H9 (cell line): ENCODE results near the gene RASGRF2. TPM values are rescaled to one million over a fixed set of nuclear protein-coding genes. Genes with fewer than 3 reads are reported as not detected.
A peak's percentile ranks its signal among the peaks of the same experiment; 100 is the strongest.

Experiments
- DNase-seq: peaks from one replicate; pipeline ENCODE4 v3.0.0-alpha.2; 2017
- H2AFZ ChIP-seq: one replicate; pipeline ENCODE4 v1.6.1; 2013; ENCODE audit warnings: mild to moderate bottlenecking, low read length, control low read depth, moderate library complexity
- H2AK5ac ChIP-seq: 2 replicates; pipeline ENCODE4 v1.6.1; 2013; ENCODE audit warnings: low read length, control low read depth, mixed read lengths; ENCODE audit not compliant: insufficient read length
- H2BK120ac ChIP-seq: one replicate; pipeline ENCODE4 v1.6.1; 2013; ENCODE audit warnings: low read depth, mild to moderate bottlenecking, low read length, control low read depth, inconsistent platforms; ENCODE audit not compliant: poor library complexity, severe bottlenecking
- H2BK12ac ChIP-seq: 2 replicates; pipeline ENCODE4 v1.6.1; 2013; ENCODE audit warnings: low read length, control low read depth, mixed read lengths, low read depth; ENCODE audit not compliant: insufficient read length
- H2BK15ac ChIP-seq: 2 replicates; pipeline ENCODE4 v1.6.1; 2013; ENCODE audit warnings: low read depth, low read length, control low read depth
- H2BK20ac ChIP-seq: one replicate; pipeline ENCODE4 v1.6.1; 2013; ENCODE audit warnings: low read depth, mild to moderate bottlenecking, low read length, control low read depth, inconsistent platforms; ENCODE audit not compliant: poor library complexity, severe bottlenecking
- H2BK5ac ChIP-seq: 2 replicates; pipeline ENCODE4 v1.6.1; 2013; ENCODE audit warnings: low read length, control low read depth, mixed read lengths; ENCODE audit not compliant: insufficient read length
- H3K14ac ChIP-seq: 2 replicates; pipeline ENCODE4 v1.6.1; 2013; ENCODE audit warnings: low read length, control low read depth; ENCODE audit not compliant: insufficient read depth
- H3K18ac ChIP-seq: 2 replicates; pipeline ENCODE4 v1.6.1; 2013; ENCODE audit warnings: low read depth, mild to moderate bottlenecking, mixed read lengths, low read length, control low read depth; ENCODE audit not compliant: insufficient read length
- H3K23ac ChIP-seq: 2 replicates; pipeline ENCODE4 v1.6.1; 2013; ENCODE audit warnings: low read length, control low read depth, mixed read lengths, low read depth; ENCODE audit not compliant: insufficient read length
- H3K23me2 ChIP-seq: 2 replicates; pipeline ENCODE4 v1.6.1; 2013; ENCODE audit warnings: low read depth, mild to moderate bottlenecking, mixed read lengths, low read length, control low read depth; ENCODE audit not compliant: insufficient read length, poor library complexity, severe bottlenecking
- H3K27ac ChIP-seq: 2 replicates; pipeline ENCODE4 v1.5.1; 2013; ENCODE audit warnings: low read length, control low read depth, mixed read lengths, low read depth; ENCODE audit not compliant: insufficient read length
- H3K27me3 ChIP-seq: 2 replicates; pipeline ENCODE4 v1.6.1; 2013; ENCODE audit warnings: low read length, control low read depth, inconsistent platforms; ENCODE audit not compliant: insufficient read depth
- H3K4ac ChIP-seq: 2 replicates; pipeline ENCODE4 v1.6.1; 2013; ENCODE audit warnings: low read depth, mild to moderate bottlenecking, control low read depth, inconsistent platforms, low read length, moderate library complexity
- H3K4me1 ChIP-seq: 2 replicates; pipeline ENCODE4 v1.6.1; 2013; ENCODE audit warnings: low read length, control low read depth, inconsistent platforms; ENCODE audit not compliant: insufficient read depth
- H3K4me2 ChIP-seq: 2 replicates; pipeline ENCODE4 v1.6.1; 2013; ENCODE audit warnings: low read length, control low read depth, mixed read lengths; ENCODE audit not compliant: insufficient read length, insufficient read depth
- H3K56ac ChIP-seq: 2 replicates; pipeline ENCODE4 v1.6.1; 2013; ENCODE audit warnings: low read depth, mild to moderate bottlenecking, mixed read lengths, low read length, control low read depth; ENCODE audit not compliant: insufficient read length
- H3K79me1 ChIP-seq: 2 replicates; pipeline ENCODE4 v1.6.1; 2013; ENCODE audit warnings: low read depth, mild to moderate bottlenecking, moderate library complexity, low read length, control low read depth, inconsistent platforms; ENCODE audit not compliant: insufficient read depth, poor library complexity, severe bottlenecking
- H3K79me2 ChIP-seq: 2 replicates; pipeline ENCODE4 v1.6.1; 2013; ENCODE audit warnings: low read length, control low read depth, inconsistent platforms; ENCODE audit not compliant: insufficient read depth
- H3K9ac ChIP-seq: 2 replicates; pipeline ENCODE4 v1.6.1; 2013; ENCODE audit warnings: low read length, control low read depth, mixed read lengths; ENCODE audit not compliant: insufficient read length; ENCODE audit errors: extremely low read depth
- H3K9me3 ChIP-seq: one replicate; pipeline ENCODE4 v1.6.1; 2013; ENCODE audit warnings: low read depth, low read length, inconsistent platforms; ENCODE audit not compliant: control insufficient read depth
- H3T11ph ChIP-seq: one replicate; pipeline ENCODE4 v1.6.1; 2013; ENCODE audit warnings: mild to moderate bottlenecking, low read length, control low read depth, inconsistent platforms
- H4K20me1 ChIP-seq: one replicate; pipeline ENCODE4 v1.6.1; 2013; ENCODE audit not compliant: control insufficient read depth, insufficient read length, insufficient read depth
- H4K5ac ChIP-seq: 2 replicates; pipeline ENCODE4 v1.6.1; 2013; ENCODE audit warnings: low read depth, mild to moderate bottlenecking, mixed read lengths, low read length, control low read depth; ENCODE audit not compliant: insufficient read length
- H4K8ac ChIP-seq: replicated peaks from 2 replicates; pipeline ENCODE4 v1.6.1; 2013; ENCODE audit warnings: low read length, control low read depth, mixed read lengths, low read depth; ENCODE audit not compliant: insufficient read length
- H4K91ac ChIP-seq: 2 replicates; pipeline ENCODE4 v1.6.1; 2013; ENCODE audit warnings: low read depth, mild to moderate bottlenecking, moderate library complexity, mixed read lengths, low read length, control low read depth; ENCODE audit not compliant: insufficient read length
- H3K27ac Mint-ChIP-seq, 3 experiments: 2 replicates in 2 of 3; 3 replicates in 1 of 3; pipeline ENCODE4 v1.8.0; 2020 to 2021; ENCODE audit warnings: mixed read lengths in 3 of 3, mild to moderate bottlenecking in 1 of 3, moderate library complexity in 1 of 3
- H3K27me3 Mint-ChIP-seq: 2 replicates; pipeline ENCODE4 v1.8.0; 2021; ENCODE audit warnings: low read depth, mild to moderate bottlenecking, moderate library complexity, mixed read lengths
- H3K36me3 Mint-ChIP-seq, 3 experiments: 2 replicates in 2 of 3; 3 replicates in 1 of 3; pipeline ENCODE4 v1.8.0; 2020 to 2021; ENCODE audit warnings: low read depth in 3 of 3, mixed read lengths in 3 of 3; ENCODE audit not compliant: insufficient read depth in 1 of 3
- H3K4me1 Mint-ChIP-seq, 2 experiments: 2 replicates each; pipeline ENCODE4 v1.8.0; 2020; ENCODE audit warnings: mixed read lengths in 2 of 2
- H3K4me3 Mint-ChIP-seq, 2 experiments: 2 replicates in 1 of 2; 3 replicates in 1 of 2; pipeline ENCODE4 v1.8.0; 2020 to 2021; ENCODE audit warnings: mild to moderate bottlenecking in 2 of 2, mixed read lengths in 2 of 2, moderate library complexity in 1 of 2
- H3K9me3 Mint-ChIP-seq, 2 experiments: 2 replicates in 1 of 2; 3 replicates in 1 of 2; pipeline ENCODE4 v1.8.0; 2020; ENCODE audit warnings: mild to moderate bottlenecking in 2 of 2, mixed read lengths in 2 of 2, moderate library complexity in 1 of 2
- CTCF ChIP-seq: fragments of 200-600 bp; sonication (generic); conservative IDR thresholded peaks from 3 replicates; pipeline ENCODE4 v1.8.0; 2021; ENCODE audit warnings: antibody characterized with exemption, mild to moderate bottlenecking
- WGBS: extraction: QIAGEN DNeasy Blood & Tissue Kit; methylation state at CpG from one replicate; pipeline ENCODE4 v1.1.7; 2013; ENCODE audit warnings: missing lambda C conversion rate, low lambda C conversion rate, mixed read lengths; ENCODE audit not compliant: insufficient read length; ENCODE audit errors: extremely low coverage; 5-methylcytosine and 5-hydroxymethylcytosine counted together
- total RNA-seq: library from RNA; stranded (reverse); gene quantifications from 2 replicates; pipeline ENCODE4 v1.2.1, GENCODE V29; 2021

RASGRF2 gene
- total RNA-seq, 1 experiment from 2014 or later, result 13.5 TPM

- H3K27me3 ChIP-seq, result no peaks in the 10 kb centered on the region; the same call in none of the 2 replicates
- no peak overlapping the region for H3K27ac ChIP-seq
- H3K9me3 ChIP-seq, result no peaks in the 10 kb centered on the region
- TF ChIP-seq CTCF, result no peak
- H3K4me2 ChIP-seq, result peak overlapping the region; percentile 26
- Mint-ChIP-seq H3K4me1 (peaks cover 38 to 44% of the 10 kb centered on the region in 2 experiments), H3K36me3 (no peaks in the 10 kb centered on the region), H3K27me3 (peaks cover 11% of the 10 kb centered on the region), H3K4me3 (no peak overlapping the region), H3K27ac (peak overlapping the region in 2 of 3 experiments; percentile 41 to 59; a peak in 3 of 7 replicates), H3K9me3 (no peaks in the 10 kb centered on the region; a peak in 2 of 5 replicates)
- H3K18ac ChIP-seq, result no peak overlapping the region
- no peak overlapping the region for H2AK5ac ChIP-seq
- H3K79me1 ChIP-seq, result no peaks in the 10 kb centered on the region
- H4K5ac ChIP-seq, result no peak overlapping the region
- H3K14ac ChIP-seq, result no peak overlapping the region
- H2BK12ac ChIP-seq, result no peak overlapping the region
- H2BK5ac ChIP-seq, result no peak overlapping the region
- no peak for DNase-seq
- H2BK120ac ChIP-seq, result no peak overlapping the region
- WGBS, result no CpG with 5 or more reads among the region's 5 CpGs
- H3K4me1 ChIP-seq, result peaks cover 5% of the 10 kb centered on the region; the same call in 1 of the 2 replicates
- no peak overlapping the region for H3T11ph ChIP-seq
- H2BK15ac ChIP-seq, result no peak overlapping the region
- no peak overlapping the region for H3K56ac ChIP-seq
- no peak overlapping the region for H2AFZ ChIP-seq
- H3K9ac ChIP-seq, result no peak overlapping the region
- no peak overlapping the region for H4K91ac ChIP-seq
- no peak overlapping the region for H3K23ac ChIP-seq
- no peak overlapping the region for H4K8ac ChIP-seq
- no peak overlapping the region for H3K4ac ChIP-seq
- peaks cover 11% of the 10 kb centered on the region for H3K23me2 ChIP-seq
- no peaks in the 10 kb centered on the region for H4K20me1 ChIP-seq
- peaks cover 16% of the 10 kb centered on the region; the same call in 1 of the 2 replicates for H3K79me2 ChIP-seq
- H2BK20ac ChIP-seq, result no peak overlapping the region
Observed at GRCh38 chr5:80964919-80965318, 4.8 kb downstream of the RASGRF2 start.
